Stimulated activated CD8-positive, alpha-beta memory T cell treated with anti-CD3 and anti-CD28 coated beads, Interleukin-12 subunit alpha, Interleukin-12 subunit beta, amount 100 ng/mL, for 1 hour (primary cell): ENCODE results near the gene RPS6KB2.
"Not testable (repeated sequence)": the region's sequence is repeated elsewhere in the genome, so short reads cannot be mapped to it uniquely, and the experiment has no call there.

ENCODE experiments used
- DNase-seq: peaks from one replicate; pipeline ENCODE4 v3.0.0-alpha.2; 2020; ENCODE audit warnings: low read depth

The RPS6KB2 gene

GRCh38 chr11:67410984-67411784 lies 17.1 kb upstream of the RPS6KB2 start:
- no peak for DNase-seq

GRCh38 chr11:67411785-67412152 lies 16.5 kb upstream of the RPS6KB2 start:
- DNase-seq = no peak

GRCh38 chr11:67412495-67413179 lies 15.7 kb upstream of the RPS6KB2 start:
- DNase-seq = no peak

- DNase-seq = no peak
These were observed 14.9 kb upstream of the RPS6KB2 start for GRCh38 chr11:67413266-67413849.

GRCh38 chr11:67415501-67416304 lies 12.6 kb upstream of the RPS6KB2 start, which contains the start of gene CARNS1:
TSS of gene CARNS1 (plus strand) at chr11:67415678. CDS start at chr11:67416200, 522 bp downstream.
- DNase-seq = no peak

- peak; percentile 69 for DNase-seq
These were observed 11.6 kb upstream of the RPS6KB2 start for GRCh38 chr11:67416416-67417335.

GRCh38 chr11:67417425-67417824 lies 10.9 kb upstream of the RPS6KB2 start:
- DNase-seq = no peak

- DNase-seq = no peak
These were observed 9.6 kb upstream of the RPS6KB2 start for GRCh38 chr11:67418476-67419281.

GRCh38 chr11:67419325-67420049 lies 8.8 kb upstream of the RPS6KB2 start:
- no peak for DNase-seq

- no peak for DNase-seq
These were observed 8.1 kb upstream of the RPS6KB2 start for GRCh38 chr11:67420147-67420645.

GRCh38 chr11:67420646-67421429 lies 7.5 kb upstream of the RPS6KB2 start:
- DNase-seq = peak; percentile 97

- no peak for DNase-seq
These were observed 6.8 kb upstream of the RPS6KB2 start for GRCh38 chr11:67421430-67422031.

- DNase-seq = no peak
These were observed 5.4 kb upstream of the RPS6KB2 start for GRCh38 chr11:67422891-67423290.

- no peak for DNase-seq
These were observed 4.8 kb upstream of the RPS6KB2 start for GRCh38 chr11:67423466-67423865.

GRCh38 chr11:67423891-67424613 lies 4.2 kb upstream of the RPS6KB2 start:
- no peak for DNase-seq

- DNase-seq = not testable (repeated sequence)
These were observed 882 bp upstream of the RPS6KB2 start for GRCh38 chr11:67427364-67427859.

- DNase-seq = no peak
These were observed 859 bp downstream of the RPS6KB2 start for GRCh38 chr11:67429038-67429668.
